ENCODE measurements around the gene HSCB.

Gene HSCB

DNA sequence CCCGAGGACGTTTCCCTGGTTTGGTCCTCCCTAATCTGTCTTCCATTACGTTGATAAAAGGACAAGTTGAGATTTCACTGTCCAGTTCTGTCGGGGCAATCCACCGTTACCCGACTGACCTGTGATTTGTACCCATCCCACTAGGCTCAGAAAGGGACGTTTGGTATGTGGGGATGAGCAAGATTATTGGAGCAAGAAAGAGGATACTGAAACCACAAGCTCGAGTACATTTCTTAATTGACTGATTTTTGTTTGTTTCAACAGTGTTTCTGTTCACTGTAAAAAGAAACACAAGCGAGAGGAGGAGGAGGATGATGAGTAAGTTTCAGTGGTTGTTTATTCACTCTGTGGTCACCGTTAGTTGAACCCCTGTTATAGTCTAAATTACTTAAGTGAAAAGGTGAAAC is 31.6 kb downstream of the HSCB start:
- TF ChIP-seq, protein P1, sequence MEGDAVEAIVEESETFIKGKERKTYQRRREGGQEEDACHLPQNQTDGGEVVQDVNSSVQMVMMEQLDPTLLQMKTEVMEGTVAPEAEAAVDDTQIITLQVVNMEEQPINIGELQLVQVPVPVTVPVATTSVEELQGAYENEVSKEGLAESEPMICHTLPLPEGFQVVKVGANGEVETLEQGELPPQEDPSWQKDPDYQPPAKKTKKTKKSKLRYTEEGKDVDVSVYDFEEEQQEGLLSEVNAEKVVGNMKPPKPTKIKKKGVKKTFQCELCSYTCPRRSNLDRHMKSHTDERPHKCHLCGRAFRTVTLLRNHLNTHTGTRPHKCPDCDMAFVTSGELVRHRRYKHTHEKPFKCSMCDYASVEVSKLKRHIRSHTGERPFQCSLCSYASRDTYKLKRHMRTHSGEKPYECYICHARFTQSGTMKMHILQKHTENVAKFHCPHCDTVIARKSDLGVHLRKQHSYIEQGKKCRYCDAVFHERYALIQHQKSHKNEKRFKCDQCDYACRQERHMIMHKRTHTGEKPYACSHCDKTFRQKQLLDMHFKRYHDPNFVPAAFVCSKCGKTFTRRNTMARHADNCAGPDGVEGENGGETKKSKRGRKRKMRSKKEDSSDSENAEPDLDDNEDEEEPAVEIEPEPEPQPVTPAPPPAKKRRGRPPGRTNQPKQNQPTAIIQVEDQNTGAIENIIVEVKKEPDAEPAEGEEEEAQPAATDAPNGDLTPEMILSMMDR (IDR thresholded peaks at IDR 0.05; ENCODE audit: low read length) = no peak; the same call in 1 of the 2 replicates
- TF ChIP-seq EZH2 (IDR thresholded peaks at IDR 0.05; ENCODE audit: borderline replicate concordance, low read length) = no peak
- Histone ChIP-seq H3K4me1 (ENCODE audit: insufficient read depth, low read length, severe bottlenecking) (peaks cover 13% of the 10 kb centered on the region), H3K9me2 (ENCODE audit: low read depth, low read length) (no peaks in the 10 kb centered on the region), H2AFZ (ENCODE audit: low read length) (no peak overlapping the region), H4K20me1 (ENCODE audit: insufficient read depth, low read length) (no peaks in the 10 kb centered on the region), H3K9ac (ENCODE audit: low read length) (peak overlapping the region; percentile 66), H3K27me3 (ENCODE audit: insufficient read depth, low read length) (no peaks in the 10 kb centered on the region; the same call in 1 of the 2 replicates), H3K36me3 (ENCODE audit: insufficient read depth, low read length) (peaks cover 29% of the 10 kb centered on the region), H3K79me2 (ENCODE audit: insufficient read depth, low read length) (peaks cover 18% of the 10 kb centered on the region), H3K27ac (ENCODE audit: low read depth, low read length, poor library complexity, severe bottlenecking) (peak overlapping the region; percentile 3), H3K4me3 (ENCODE audit: low read depth, low read length, poor library complexity, severe bottlenecking) (peak overlapping the region; percentile 96), H3K4me2 (ENCODE audit: low read length) (peak overlapping the region; percentile 92), H3K9me3 (ENCODE audit: low read length) (peaks cover 7% of the 10 kb centered on the region; the same call in 1 of the 2 replicates), H3F3A (ENCODE audit: insufficient read depth, low read length) (no peaks in the 10 kb centered on the region)

GRCh38 chr22:28774378-28774777 is 32.5 kb downstream of the HSCB start:
- no peaks in the 10 kb centered on the region for H3K9me2 ChIP-seq (ENCODE audit: low read depth, low read length)
- 0 out of 2 replicates have a peak, but pooled peaks cover 1% of the 10 kb centered on the region for H3K9me3 ChIP-seq (ENCODE audit: low read length)
- H4K20me1 ChIP-seq (ENCODE audit: insufficient read depth, low read length) = no peaks in the 10 kb centered on the region
- peaks cover 32% of the 10 kb centered on the region for H3K36me3 ChIP-seq (ENCODE audit: insufficient read depth, low read length)
- no peaks in the 10 kb centered on the region for H3F3A ChIP-seq (ENCODE audit: insufficient read depth, low read length)
- no peak overlapping the region for H3K4me3 ChIP-seq (ENCODE audit: low read depth, low read length, poor library complexity, severe bottlenecking)
- no peaks in the 10 kb centered on the region; the same call in 1 of the 2 replicates for H3K27me3 ChIP-seq (ENCODE audit: insufficient read depth, low read length)
- peaks cover 13% of the 10 kb centered on the region for H3K4me1 ChIP-seq (ENCODE audit: insufficient read depth, low read length, severe bottlenecking)
- H2AFZ ChIP-seq (ENCODE audit: low read length) = no peak overlapping the region
- H3K27ac ChIP-seq (ENCODE audit: low read depth, low read length, poor library complexity, severe bottlenecking) = no peak overlapping the region
- TF ChIP-seq, protein P1 (IDR thresholded peaks at IDR 0.05; ENCODE audit: low read length) = no peak
- no peak for TF ChIP-seq EZH2 (IDR thresholded peaks at IDR 0.05; ENCODE audit: borderline replicate concordance, low read length)
- peaks cover 18% of the 10 kb centered on the region for H3K79me2 ChIP-seq (ENCODE audit: insufficient read depth, low read length)
- no peak overlapping the region for H3K9ac ChIP-seq (ENCODE audit: low read length)
- H3K4me2 ChIP-seq (ENCODE audit: low read length) = no peak overlapping the region

DNA sequence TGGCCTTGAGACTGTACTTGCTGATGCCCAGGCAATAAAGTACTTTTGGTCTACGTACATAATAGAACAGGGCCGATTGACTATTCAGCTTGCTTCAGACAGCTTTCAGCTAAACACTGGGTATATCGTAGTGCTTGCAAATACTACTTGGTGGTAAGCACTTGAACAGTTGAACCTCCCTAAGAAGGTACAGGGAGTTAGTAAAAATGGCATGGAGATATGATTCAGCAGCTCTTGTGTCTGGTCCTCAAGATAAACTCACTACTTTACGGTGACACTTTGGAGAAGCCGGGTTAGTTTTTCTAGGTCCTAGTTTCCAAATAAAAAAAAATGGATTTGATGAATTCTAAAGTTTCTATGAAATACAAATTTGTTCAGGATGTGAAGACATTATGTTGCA is 38.0 kb downstream of the HSCB start:
- Histone ChIP-seq H3K27ac (ENCODE audit: low read depth, low read length, poor library complexity, severe bottlenecking) (no peak overlapping the region), H3K9ac (ENCODE audit: low read length) (no peak overlapping the region), H3K4me3 (ENCODE audit: low read depth, low read length, poor library complexity, severe bottlenecking) (no peak overlapping the region), H3K36me3 (ENCODE audit: insufficient read depth, low read length) (peaks cover 68% of the 10 kb centered on the region), H3K9me3 (ENCODE audit: low read length) (no peaks in the 10 kb centered on the region), H4K20me1 (ENCODE audit: insufficient read depth, low read length) (no peaks in the 10 kb centered on the region), H2AFZ (ENCODE audit: low read length) (no peak overlapping the region), H3K4me2 (ENCODE audit: low read length) (no peak overlapping the region), H3K27me3 (ENCODE audit: insufficient read depth, low read length) (no peaks in the 10 kb centered on the region), H3F3A (ENCODE audit: insufficient read depth, low read length) (no peaks in the 10 kb centered on the region), H3K79me2 (ENCODE audit: insufficient read depth, low read length) (peaks cover 9% of the 10 kb centered on the region), H3K4me1 (ENCODE audit: insufficient read depth, low read length, severe bottlenecking) (no peaks in the 10 kb centered on the region), H3K9me2 (ENCODE audit: low read depth, low read length) (no peaks in the 10 kb centered on the region)
- no peak for TF ChIP-seq EZH2 (IDR thresholded peaks at IDR 0.05; ENCODE audit: borderline replicate concordance, low read length)
- TF ChIP-seq, protein P1 (IDR thresholded peaks at IDR 0.05; ENCODE audit: low read length) = no peak
